Fibroblast of mammary gland (primary cell): ENCODE data around the gene KLHL30.

Source experiments
- DNase-seq: peaks from one replicate; pipeline ENCODE4 v3.0.0-alpha.2; 2010; ENCODE audit warnings: low read depth
- H3K4me3 ChIP-seq: 2 replicates; pipeline ENCODE4 v1.5.1; 2011; ENCODE audit warnings: low read depth, mild to moderate bottlenecking, low read length, moderate library complexity; ENCODE audit not compliant: control insufficient read depth
- TF ChIP-seq, protein P1 (sequence below): conservative IDR thresholded peaks from 2 replicates; pipeline ENCODE4 v1.5.1; 2011; ENCODE audit warnings: low read depth, low read length, inconsistent platforms; ENCODE audit not compliant: control insufficient read depth, insufficient read depth

The KLHL30 gene

GRCh38 chr2:238132463-238133450, 5.7 kb upstream of the KLHL30 start:
- no peak overlapping the region for H3K4me3 ChIP-seq
- no peak for DNase-seq
- TF ChIP-seq, protein P1, sequence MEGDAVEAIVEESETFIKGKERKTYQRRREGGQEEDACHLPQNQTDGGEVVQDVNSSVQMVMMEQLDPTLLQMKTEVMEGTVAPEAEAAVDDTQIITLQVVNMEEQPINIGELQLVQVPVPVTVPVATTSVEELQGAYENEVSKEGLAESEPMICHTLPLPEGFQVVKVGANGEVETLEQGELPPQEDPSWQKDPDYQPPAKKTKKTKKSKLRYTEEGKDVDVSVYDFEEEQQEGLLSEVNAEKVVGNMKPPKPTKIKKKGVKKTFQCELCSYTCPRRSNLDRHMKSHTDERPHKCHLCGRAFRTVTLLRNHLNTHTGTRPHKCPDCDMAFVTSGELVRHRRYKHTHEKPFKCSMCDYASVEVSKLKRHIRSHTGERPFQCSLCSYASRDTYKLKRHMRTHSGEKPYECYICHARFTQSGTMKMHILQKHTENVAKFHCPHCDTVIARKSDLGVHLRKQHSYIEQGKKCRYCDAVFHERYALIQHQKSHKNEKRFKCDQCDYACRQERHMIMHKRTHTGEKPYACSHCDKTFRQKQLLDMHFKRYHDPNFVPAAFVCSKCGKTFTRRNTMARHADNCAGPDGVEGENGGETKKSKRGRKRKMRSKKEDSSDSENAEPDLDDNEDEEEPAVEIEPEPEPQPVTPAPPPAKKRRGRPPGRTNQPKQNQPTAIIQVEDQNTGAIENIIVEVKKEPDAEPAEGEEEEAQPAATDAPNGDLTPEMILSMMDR, result no peak

- no peak overlapping the region for H3K4me3 ChIP-seq
- TF ChIP-seq, protein P1, result no peak
- no peak for DNase-seq
These were observed 4.7 kb upstream of the KLHL30 start for GRCh38 chr2:238133499-238134392.

GRCh38 chr2:238134393-238134785, 4.1 kb upstream of the KLHL30 start:
- H3K4me3 ChIP-seq, result no peak overlapping the region
- no peak for DNase-seq
- TF ChIP-seq, protein P1, result no peak

- no peak overlapping the region for H3K4me3 ChIP-seq
- TF ChIP-seq, protein P1, result no peak
- no peak for DNase-seq
These were observed 2.8 kb upstream of the KLHL30 start for GRCh38 chr2:238135601-238136150.

GRCh38 chr2:238136820-238137537, 1.5 kb upstream of the KLHL30 start:
- H3K4me3 ChIP-seq, result no peak overlapping the region
- TF ChIP-seq, protein P1, result no peak
- DNase-seq, result peak; percentile 83

DNA sequence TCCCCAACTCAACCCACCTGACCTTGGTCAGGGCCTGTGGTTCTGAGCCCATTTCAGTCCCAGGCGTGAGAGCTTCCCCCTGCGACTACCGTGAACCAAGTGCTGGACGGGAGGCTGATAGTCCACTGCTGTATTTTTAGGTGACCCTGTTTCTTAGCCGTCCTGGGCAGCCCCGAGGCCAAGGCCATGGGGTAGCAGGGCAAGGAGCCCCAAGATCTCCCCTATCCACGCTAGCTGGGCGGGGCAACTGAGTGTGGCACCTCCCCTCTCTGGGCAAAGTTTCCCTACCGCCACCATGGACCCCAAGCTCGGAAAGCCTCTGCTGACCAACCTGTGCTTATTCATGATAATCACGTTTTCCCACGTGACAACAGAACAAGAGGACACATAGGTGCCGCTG, 583 bp upstream of the KLHL30 start:
- H3K4me3 ChIP-seq, result no peak overlapping the region
- TF ChIP-seq, protein P1, result no peak
- no peak for DNase-seq
